Neuron (in vitro differentiated cells): ENCODE measurements around the gene SRD5A2.

Experiments
- H2AFZ ChIP-seq: one replicate; pipeline ENCODE4 v1.6.1; 2013; ENCODE audit warnings: low read depth, mild to moderate bottlenecking, inconsistent platforms, low read length, moderate library complexity
- H3K27me3 ChIP-seq: one replicate; pipeline ENCODE4 v1.6.1; 2013; ENCODE audit warnings: low read length; ENCODE audit not compliant: insufficient read depth
- H3K36me3 ChIP-seq: one replicate; pipeline ENCODE4 v1.6.1; 2013; ENCODE audit warnings: low read length; ENCODE audit not compliant: insufficient read depth
- H3K4me1 ChIP-seq: one replicate; pipeline ENCODE4 v1.6.1; 2013; ENCODE audit warnings: low read length; ENCODE audit not compliant: insufficient read depth
- H3K4me3 ChIP-seq: 2 replicates; pipeline ENCODE4 v1.5.1; 2013; ENCODE audit warnings: mild to moderate bottlenecking, low read length, moderate library complexity
- H3K9me3 ChIP-seq: one replicate; pipeline ENCODE4 v1.6.1; 2013; ENCODE audit warnings: low read length

Gene SRD5A2

GRCh38 chr2:31558401-31559295 lies 22.1 kb downstream of the SRD5A2 start:
- Histone ChIP-seq H3K4me1 (no peaks in the 10 kb centered on the region), H3K36me3 (no peaks in the 10 kb centered on the region), H3K27me3 (no peaks in the 10 kb centered on the region), H3K9me3 (no peaks in the 10 kb centered on the region), H2AFZ (no peak overlapping the region), H3K4me3 (no peak overlapping the region)

DNA sequence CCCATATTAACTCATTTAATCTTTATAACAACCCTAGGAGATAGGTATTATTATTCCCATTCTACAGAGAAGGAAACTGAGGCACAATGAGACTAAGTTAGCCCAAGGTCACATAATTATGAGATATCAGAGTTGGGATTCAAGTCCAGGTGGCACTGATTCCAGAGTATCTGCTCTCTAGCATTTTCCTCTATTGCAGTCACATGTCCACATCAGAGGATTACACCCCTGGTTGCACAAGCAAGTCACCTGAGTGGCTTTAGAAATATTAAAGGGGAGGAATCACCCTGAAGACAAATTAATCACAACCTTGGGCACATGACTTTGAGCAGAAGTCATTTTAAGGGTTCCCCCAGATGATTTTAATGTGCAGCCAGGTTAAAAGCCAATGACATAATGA lies 23.8 kb downstream of the SRD5A2 start:
- no peak overlapping the region for H2AFZ ChIP-seq
- H3K36me3 ChIP-seq, result no peaks in the 10 kb centered on the region
- H3K4me3 ChIP-seq, result no peak overlapping the region
- no peaks in the 10 kb centered on the region for H3K4me1 ChIP-seq
- no peaks in the 10 kb centered on the region for H3K9me3 ChIP-seq
- no peaks in the 10 kb centered on the region for H3K27me3 ChIP-seq

GRCh38 chr2:31555967-31556706 lies 24.6 kb downstream of the SRD5A2 start:
- no peak overlapping the region for H3K4me3 ChIP-seq
- no peaks in the 10 kb centered on the region for H3K4me1 ChIP-seq
- no peak overlapping the region for H2AFZ ChIP-seq
- H3K9me3 ChIP-seq, result no peaks in the 10 kb centered on the region
- no peaks in the 10 kb centered on the region for H3K27me3 ChIP-seq
- H3K36me3 ChIP-seq, result no peaks in the 10 kb centered on the region

GRCh38 chr2:31553362-31553761 lies 27.4 kb downstream of the SRD5A2 start:
- Histone ChIP-seq H3K27me3 (no peaks in the 10 kb centered on the region), H3K36me3 (no peaks in the 10 kb centered on the region), H3K4me3 (no peak overlapping the region), H2AFZ (no peak overlapping the region), H3K4me1 (no peaks in the 10 kb centered on the region), H3K9me3 (no peaks in the 10 kb centered on the region)

GRCh38 chr2:31547485-31547884 lies 33.3 kb downstream of the SRD5A2 start:
- H3K36me3 ChIP-seq, result no peaks in the 10 kb centered on the region
- no peak overlapping the region for H2AFZ ChIP-seq
- no peaks in the 10 kb centered on the region for H3K4me1 ChIP-seq
- H3K4me3 ChIP-seq, result no peak overlapping the region
- H3K27me3 ChIP-seq, result no peaks in the 10 kb centered on the region
- no peaks in the 10 kb centered on the region for H3K9me3 ChIP-seq

GRCh38 chr2:31541853-31542252 lies 38.9 kb downstream of the SRD5A2 start:
- no peaks in the 10 kb centered on the region for H3K4me1 ChIP-seq
- no peaks in the 10 kb centered on the region for H3K9me3 ChIP-seq
- no peaks in the 10 kb centered on the region for H3K36me3 ChIP-seq
- H3K27me3 ChIP-seq, result no peaks in the 10 kb centered on the region
- no peak overlapping the region for H3K4me3 ChIP-seq
- no peak overlapping the region for H2AFZ ChIP-seq

GRCh38 chr2:31539505-31539904 lies 41.2 kb downstream of the SRD5A2 start:
- H3K27me3 ChIP-seq, result no peaks in the 10 kb centered on the region
- H3K4me1 ChIP-seq, result no peaks in the 10 kb centered on the region
- H2AFZ ChIP-seq, result no peak overlapping the region
- no peaks in the 10 kb centered on the region for H3K9me3 ChIP-seq
- no peak overlapping the region for H3K4me3 ChIP-seq
- H3K36me3 ChIP-seq, result no peaks in the 10 kb centered on the region

DNA sequence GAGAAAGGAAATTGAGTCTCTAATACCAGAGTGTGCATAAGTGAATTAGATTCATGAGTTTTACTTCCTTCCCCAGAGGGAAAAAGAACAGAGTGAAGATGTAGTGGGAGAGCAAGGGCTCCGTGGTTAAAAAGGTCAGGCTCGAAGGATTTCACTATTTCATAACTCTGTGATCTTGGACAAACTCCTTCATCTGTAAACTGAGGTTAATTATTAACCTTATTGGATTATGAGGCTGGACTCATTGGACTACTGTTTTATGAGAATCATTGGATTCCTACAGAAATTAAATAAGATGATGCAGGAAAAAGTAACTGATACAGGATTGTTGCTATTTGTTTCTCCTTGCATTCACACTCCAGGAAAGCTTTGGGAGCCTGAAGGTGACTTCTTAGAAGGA lies 45.0 kb downstream of the SRD5A2 start:
- no peak overlapping the region for H2AFZ ChIP-seq
- no peaks in the 10 kb centered on the region for H3K27me3 ChIP-seq
- no peaks in the 10 kb centered on the region for H3K4me1 ChIP-seq
- no peaks in the 10 kb centered on the region for H3K9me3 ChIP-seq
- H3K36me3 ChIP-seq, result no peaks in the 10 kb centered on the region
- H3K4me3 ChIP-seq, result no peak overlapping the region

- Histone ChIP-seq H3K9me3 (no peaks in the 10 kb centered on the region), H3K36me3 (no peaks in the 10 kb centered on the region), H2AFZ (no peak overlapping the region), H3K4me1 (no peaks in the 10 kb centered on the region), H3K27me3 (no peaks in the 10 kb centered on the region), H3K4me3 (no peak overlapping the region)
These were observed 46.1 kb downstream of the SRD5A2 start for GRCh38 chr2:31534636-31535035.

DNA sequence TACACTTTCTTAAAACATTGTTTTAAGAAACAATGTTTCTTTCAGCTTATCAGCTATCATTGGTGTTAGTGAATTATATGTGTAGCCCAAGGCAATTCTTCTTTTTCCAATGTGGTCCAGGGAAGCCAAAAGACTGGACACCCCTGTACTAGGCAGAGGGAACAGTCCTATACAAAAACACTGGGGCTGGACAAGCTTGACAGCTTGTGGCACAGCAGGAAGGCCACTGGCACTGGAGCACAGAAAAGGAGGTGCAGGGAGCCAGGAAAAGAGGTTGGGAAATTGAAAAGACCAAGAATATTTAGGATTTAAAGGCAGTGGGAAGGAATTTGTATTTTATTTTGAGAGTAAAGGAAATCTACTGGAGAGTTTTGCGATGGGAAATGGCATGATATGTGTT lies 47.7 kb downstream of the SRD5A2 start:
- no peaks in the 10 kb centered on the region for H3K4me1 ChIP-seq
- no peak overlapping the region for H2AFZ ChIP-seq
- no peaks in the 10 kb centered on the region for H3K36me3 ChIP-seq
- H3K27me3 ChIP-seq, result no peaks in the 10 kb centered on the region
- H3K9me3 ChIP-seq, result no peaks in the 10 kb centered on the region
- H3K4me3 ChIP-seq, result no peak overlapping the region

DNA sequence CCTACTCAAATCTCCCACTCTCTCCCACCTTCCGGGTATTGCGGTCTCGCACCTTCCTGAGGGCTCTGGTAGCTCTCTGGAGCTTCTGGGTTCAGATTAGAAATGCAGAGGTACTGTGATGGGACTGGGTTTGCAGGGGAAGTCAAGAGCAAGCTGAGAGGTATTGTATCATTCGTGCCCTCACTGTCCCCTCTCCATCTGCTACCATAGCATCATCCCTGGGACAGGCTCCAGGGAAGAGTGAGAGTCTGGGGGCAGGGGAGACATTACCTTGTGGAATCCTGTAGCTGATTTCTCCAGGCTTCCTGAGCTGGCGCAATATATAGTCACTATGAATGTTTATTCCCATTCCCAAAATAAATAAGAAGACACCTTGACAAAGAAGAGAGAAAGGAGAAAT lies 49.6 kb downstream of the SRD5A2 start:
- Histone ChIP-seq H3K27me3 (no peaks in the 10 kb centered on the region), H2AFZ (no peak overlapping the region), H3K9me3 (no peaks in the 10 kb centered on the region), H3K36me3 (no peaks in the 10 kb centered on the region), H3K4me1 (no peaks in the 10 kb centered on the region), H3K4me3 (no peak overlapping the region)

GRCh38 chr2:31529256-31529655 lies 51.5 kb downstream of the SRD5A2 start:
- no peak overlapping the region for H3K4me3 ChIP-seq

GRCh38 chr2:31528823-31529222 lies 51.9 kb downstream of the SRD5A2 start:
- H3K4me3 ChIP-seq, result no peak overlapping the region
- no peaks in the 10 kb centered on the region for H3K36me3 ChIP-seq

More at GRCh38 chr2:31529256-31529655, 51.5 kb downstream of the SRD5A2 start:
- H3K27me3 ChIP-seq, result no peaks in the 10 kb centered on the region
- no peak overlapping the region for H2AFZ ChIP-seq
- no peaks in the 10 kb centered on the region for H3K4me1 ChIP-seq
- no peaks in the 10 kb centered on the region for H3K9me3 ChIP-seq
- H3K36me3 ChIP-seq, result no peaks in the 10 kb centered on the region

More at GRCh38 chr2:31528823-31529222, 51.9 kb downstream of the SRD5A2 start:
- no peaks in the 10 kb centered on the region for H3K9me3 ChIP-seq
- H3K27me3 ChIP-seq, result no peaks in the 10 kb centered on the region
- no peak overlapping the region for H2AFZ ChIP-seq
- no peaks in the 10 kb centered on the region for H3K4me1 ChIP-seq
